ENCODE results near the gene TFF1.

Gene TFF1

DNA sequence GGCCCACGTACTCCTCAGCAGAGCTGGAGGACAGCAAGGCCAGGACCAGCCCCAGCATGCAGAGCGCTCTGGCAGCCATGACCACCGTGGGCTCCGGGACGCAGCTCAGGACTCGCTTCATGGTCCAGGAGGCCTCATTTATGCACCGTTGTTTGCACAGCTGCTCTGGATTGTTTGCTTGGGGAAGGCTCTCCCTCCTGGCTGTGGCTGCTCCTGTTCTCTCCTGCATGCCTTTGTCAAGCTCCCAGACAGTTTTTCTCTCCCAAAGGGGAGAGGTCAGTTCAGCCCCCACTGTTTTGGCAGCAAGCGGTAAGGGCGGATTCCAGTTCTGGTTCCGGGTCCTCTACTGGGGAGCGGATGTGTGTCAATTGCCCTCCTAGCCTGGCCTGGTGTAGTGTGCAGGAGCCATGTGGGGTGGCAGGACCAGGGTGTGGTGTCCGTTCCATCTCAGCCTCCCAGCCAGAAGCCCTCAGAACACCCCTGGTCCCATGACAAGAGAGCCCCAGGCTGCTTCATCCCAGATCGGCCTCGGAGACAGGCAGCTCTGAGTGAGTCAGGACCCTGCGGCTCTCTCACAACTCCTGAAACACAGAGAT, 50.9 kb downstream of the TFF1 start, which contains the start of gene TFF3:
Gene TFF3, minus strand, starts transcription at position 114 of the 596 bp plus-strand sequence. Its CDS starts 35 bp downstream, at position 79.
- no peaks in the 10 kb centered on the region for H3K9me2 ChIP-seq (ENCODE audit: low read depth, low read length)
- no peak within 1 kb of the TSS for H3K4me2 ChIP-seq (ENCODE audit: low read length)
- H3K27me3 ChIP-seq (ENCODE audit: insufficient read depth, low read length), result no peaks in the 10 kb centered on the region
- no peaks in the 10 kb centered on the region for H3K36me3 ChIP-seq (ENCODE audit: insufficient read depth, low read length)
- TF ChIP-seq, protein P1, sequence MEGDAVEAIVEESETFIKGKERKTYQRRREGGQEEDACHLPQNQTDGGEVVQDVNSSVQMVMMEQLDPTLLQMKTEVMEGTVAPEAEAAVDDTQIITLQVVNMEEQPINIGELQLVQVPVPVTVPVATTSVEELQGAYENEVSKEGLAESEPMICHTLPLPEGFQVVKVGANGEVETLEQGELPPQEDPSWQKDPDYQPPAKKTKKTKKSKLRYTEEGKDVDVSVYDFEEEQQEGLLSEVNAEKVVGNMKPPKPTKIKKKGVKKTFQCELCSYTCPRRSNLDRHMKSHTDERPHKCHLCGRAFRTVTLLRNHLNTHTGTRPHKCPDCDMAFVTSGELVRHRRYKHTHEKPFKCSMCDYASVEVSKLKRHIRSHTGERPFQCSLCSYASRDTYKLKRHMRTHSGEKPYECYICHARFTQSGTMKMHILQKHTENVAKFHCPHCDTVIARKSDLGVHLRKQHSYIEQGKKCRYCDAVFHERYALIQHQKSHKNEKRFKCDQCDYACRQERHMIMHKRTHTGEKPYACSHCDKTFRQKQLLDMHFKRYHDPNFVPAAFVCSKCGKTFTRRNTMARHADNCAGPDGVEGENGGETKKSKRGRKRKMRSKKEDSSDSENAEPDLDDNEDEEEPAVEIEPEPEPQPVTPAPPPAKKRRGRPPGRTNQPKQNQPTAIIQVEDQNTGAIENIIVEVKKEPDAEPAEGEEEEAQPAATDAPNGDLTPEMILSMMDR (IDR thresholded peaks at IDR 0.05; ENCODE audit: low read length), result no peak
- TF ChIP-seq EZH2 (IDR thresholded peaks at IDR 0.05; ENCODE audit: borderline replicate concordance, low read length), result no peak
- H3K4me3 ChIP-seq (ENCODE audit: low read depth, low read length, poor library complexity, severe bottlenecking), result no peak within 1 kb of the TSS
- H4K20me1 ChIP-seq (ENCODE audit: insufficient read depth, low read length), result no peaks in the 10 kb centered on the region
- no peaks in the 10 kb centered on the region for H3F3A ChIP-seq (ENCODE audit: insufficient read depth, low read length)
- no peaks in the 10 kb centered on the region for H3K9me3 ChIP-seq (ENCODE audit: low read length)
- peaks cover 7% of the 10 kb centered on the region for H3K4me1 ChIP-seq (ENCODE audit: insufficient read depth, low read length, severe bottlenecking)
- no peak within 1 kb of the TSS for H3K9ac ChIP-seq (ENCODE audit: low read length)
- no peak within 1 kb of the TSS for H2AFZ ChIP-seq (ENCODE audit: low read length)
- no peak within 1 kb of the TSS for H3K27ac ChIP-seq (ENCODE audit: low read depth, low read length, poor library complexity, severe bottlenecking)
- H3K79me2 ChIP-seq (ENCODE audit: insufficient read depth, low read length), result no peaks in the 10 kb centered on the region

DNA sequence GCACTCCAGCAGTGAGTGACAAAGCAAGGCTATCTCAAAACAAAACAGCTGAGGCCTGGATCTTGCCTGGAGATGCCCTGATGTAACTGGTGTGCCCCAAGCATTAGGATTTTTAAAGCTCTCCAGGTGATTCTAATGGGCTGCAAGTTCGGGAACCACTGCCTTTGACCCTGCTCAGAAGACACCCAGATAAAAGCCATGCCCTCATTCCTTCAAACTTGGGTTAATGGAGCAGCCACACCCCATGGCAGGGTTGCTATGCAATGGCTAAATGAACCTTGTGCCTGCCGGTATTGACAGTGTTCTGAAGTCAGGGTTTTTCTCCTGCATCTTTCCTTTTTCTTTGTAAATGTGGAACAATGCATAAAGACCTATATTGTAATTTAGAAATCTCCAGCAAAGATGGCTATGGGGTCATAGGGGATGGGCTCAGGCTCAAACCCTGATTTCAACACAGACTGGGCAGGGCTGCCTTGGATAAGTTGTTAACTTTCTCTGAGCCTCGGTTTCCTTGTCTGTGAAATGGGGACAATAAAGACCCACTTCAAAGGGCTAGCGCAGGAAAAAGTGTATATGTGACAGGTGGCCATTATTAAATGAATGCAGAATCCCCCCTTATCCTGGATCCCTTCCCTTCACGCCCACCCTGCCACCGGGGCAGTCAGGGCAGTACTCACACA, 51.6 kb downstream of the TFF1 start:
- Histone ChIP-seq H3K4me3 (ENCODE audit: low read depth, low read length, poor library complexity, severe bottlenecking) (no peak overlapping the region), H2AFZ (ENCODE audit: low read length) (no peak overlapping the region), H3K36me3 (ENCODE audit: insufficient read depth, low read length) (no peaks in the 10 kb centered on the region), H3K4me1 (ENCODE audit: insufficient read depth, low read length, severe bottlenecking) (peaks cover 6% of the 10 kb centered on the region), H3K79me2 (ENCODE audit: insufficient read depth, low read length) (no peaks in the 10 kb centered on the region), H4K20me1 (ENCODE audit: insufficient read depth, low read length) (no peaks in the 10 kb centered on the region), H3F3A (ENCODE audit: insufficient read depth, low read length) (no peaks in the 10 kb centered on the region), H3K9me2 (ENCODE audit: low read depth, low read length) (no peaks in the 10 kb centered on the region), H3K9ac (ENCODE audit: low read length) (no peak overlapping the region), H3K27ac (ENCODE audit: low read depth, low read length, poor library complexity, severe bottlenecking) (no peak overlapping the region), H3K4me2 (ENCODE audit: low read length) (no peak overlapping the region), H3K27me3 (ENCODE audit: insufficient read depth, low read length) (0 out of 2 replicates have a peak, but pooled peaks cover 6% of the 10 kb centered on the region), H3K9me3 (ENCODE audit: low read length) (no peaks in the 10 kb centered on the region)
- TF ChIP-seq EZH2 (IDR thresholded peaks at IDR 0.05; ENCODE audit: borderline replicate concordance, low read length), result no peak
- TF ChIP-seq, protein P1 (IDR thresholded peaks at IDR 0.05; ENCODE audit: low read length), result no peak

DNA sequence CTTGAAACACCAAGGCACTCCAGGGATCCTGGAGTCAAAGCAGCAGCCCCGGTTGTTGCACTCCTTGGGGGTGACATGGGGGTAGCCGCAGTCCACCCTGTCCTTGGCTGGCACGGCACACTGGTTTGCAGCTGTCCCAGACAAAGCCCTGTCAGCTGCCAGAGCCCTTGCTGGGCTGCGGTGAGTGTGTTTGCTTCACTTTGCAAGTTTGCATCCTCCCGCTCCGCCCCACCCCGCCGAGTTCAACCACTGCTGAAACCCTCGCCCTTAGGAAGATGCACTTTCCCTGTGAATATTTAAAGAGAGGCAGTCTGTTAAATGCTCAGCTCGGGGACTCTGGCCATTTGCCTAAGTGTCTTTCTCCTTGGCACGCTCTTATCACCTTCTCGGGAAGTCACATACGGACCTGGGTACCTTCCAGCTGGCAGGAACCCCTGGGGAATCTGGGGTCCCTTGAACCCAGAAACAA, 52.8 kb downstream of the TFF1 start:
- TF ChIP-seq, protein P1 (IDR thresholded peaks at IDR 0.05; ENCODE audit: low read length), result no peak
- TF ChIP-seq EZH2 (IDR thresholded peaks at IDR 0.05; ENCODE audit: borderline replicate concordance, low read length), result no peak
- Histone ChIP-seq H3K79me2 (ENCODE audit: insufficient read depth, low read length) (no peaks in the 10 kb centered on the region), H2AFZ (ENCODE audit: low read length) (no peak overlapping the region), H3K27ac (ENCODE audit: low read depth, low read length, poor library complexity, severe bottlenecking) (no peak overlapping the region), H3K27me3 (ENCODE audit: insufficient read depth, low read length) (0 out of 2 replicates have a peak, but pooled peaks cover 6% of the 10 kb centered on the region), H4K20me1 (ENCODE audit: insufficient read depth, low read length) (no peaks in the 10 kb centered on the region), H3K4me3 (ENCODE audit: low read depth, low read length, poor library complexity, severe bottlenecking) (no peak overlapping the region), H3K9ac (ENCODE audit: low read length) (no peak overlapping the region), H3K9me2 (ENCODE audit: low read depth, low read length) (no peaks in the 10 kb centered on the region), H3K36me3 (ENCODE audit: insufficient read depth, low read length) (no peaks in the 10 kb centered on the region), H3K4me2 (ENCODE audit: low read length) (no peak overlapping the region), H3K4me1 (ENCODE audit: insufficient read depth, low read length, severe bottlenecking) (no peaks in the 10 kb centered on the region), H3K9me3 (ENCODE audit: low read length) (no peaks in the 10 kb centered on the region), H3F3A (ENCODE audit: insufficient read depth, low read length) (no peaks in the 10 kb centered on the region)

Data from OCI-LY1 (cell line).